ENCODE data around the gene ARMC8. TPM values are rescaled to one million over a fixed set of nuclear protein-coding genes. Genes with fewer than 3 reads are reported as not detected.

ARMC8 gene
- total and polyA plus RNA-seq, 12 donors: 17.3 to 103 (median 42.5) TPM

- TF ChIP-seq CTCF (IDR thresholded peaks at IDR 0.05) (peak; percentile 70 to 88 (median 75)), POLR2A (IDR thresholded peaks at IDR 0.05) (no peak)
- H3K36me3 ChIP-seq (replicated peaks in 1 of 2): no peaks in the 10 kb centered on the region
- H3K4me1 ChIP-seq (replicated peaks in 1 of 2): peaks cover 0 to 6% of the 10 kb centered on the region in 2 donors
- intact Hi-C loops (cut with DNase I): no loop called here
- no peaks in the 10 kb centered on the region for H3K27me3 ChIP-seq
- DNase-seq: peak in 1 of 7 donors; percentile 34
- H3K9me3 ChIP-seq (replicated peaks in 1 of 3): no peaks in the 10 kb centered on the region
- no peak overlapping the region for H3K4me3 ChIP-seq
- no peak overlapping the region for H3K27ac ChIP-seq
- WGBS, 4 donors: 29 to 35% (median 32%) methylated on average over 4 of the region's 4 CpGs
These were observed 145.5 kb downstream of the ARMC8 start for GRCh38 chr3:138332472-138333073.

GRCh38 chr3:138334608-138335007 lies 147.5 kb downstream of the ARMC8 start:
- H3K4me3 ChIP-seq: no peak overlapping the region
- no peak for TF ChIP-seq CTCF (IDR thresholded peaks at IDR 0.05)
- no peak for TF ChIP-seq POLR2A (IDR thresholded peaks at IDR 0.05)
- WGBS, 4 donors: 78 to 89% (median 86%) methylated on average over 4 of the region's 4 CpGs
- no peaks in the 10 kb centered on the region for H3K27me3 ChIP-seq
- DNase-seq: peak in 1 of 7 donors; percentile 30
- H3K9me3 ChIP-seq (replicated peaks in 1 of 3): no peaks in the 10 kb centered on the region
- intact Hi-C loops (cut with DNase I): loop anchor here in 1 of 2 donors (5.0 kb wide), 2 partner anchors 63 to 78 kb away; no protein-coding TSS in a partner anchor
- no peak overlapping the region for H3K27ac ChIP-seq
- H3K4me1 ChIP-seq (replicated peaks in 1 of 2): peaks cover 0 to 10% of the 10 kb centered on the region in 2 donors
- no peaks in the 10 kb centered on the region for H3K36me3 ChIP-seq (replicated peaks in 1 of 2)

GRCh38 chr3:138336454-138336999 lies 149.4 kb downstream of the ARMC8 start:
- Histone ChIP-seq H3K27ac (no peak overlapping the region), H3K27me3 (no peaks in the 10 kb centered on the region), H3K4me3 (no peak overlapping the region), H3K9me3 (replicated peaks in 1 of 3) (no peaks in the 10 kb centered on the region), H3K36me3 (replicated peaks in 1 of 2) (no peaks in the 10 kb centered on the region), H3K4me1 (replicated peaks in 1 of 2) (peaks cover 0 to 10% of the 10 kb centered on the region in 2 donors)
- 89 to 100% (median 91%) methylated on average over 4 of the region's 4 CpGs for WGBS, 4 donors
- TF ChIP-seq CTCF (IDR thresholded peaks at IDR 0.05): no peak
- TF ChIP-seq POLR2A (IDR thresholded peaks at IDR 0.05): no peak
- intact Hi-C loops (cut with DNase I): loop anchor here in 1 of 2 donors (5.0 kb wide), 2 partner anchors 61 to 76 kb away; no protein-coding TSS in a partner anchor
- DNase-seq: peak in 1 of 7 donors; percentile 33

GRCh38 chr3:138338244-138338643 lies 151.1 kb downstream of the ARMC8 start:
- peaks cover 0 to 10% of the 10 kb centered on the region in 2 donors for H3K4me1 ChIP-seq (replicated peaks in 1 of 2)
- H3K27ac ChIP-seq: no peak overlapping the region
- no peak overlapping the region for H3K4me3 ChIP-seq
- no peak for DNase-seq
- no peaks in the 10 kb centered on the region for H3K27me3 ChIP-seq
- intact Hi-C loops (cut with DNase I): loop anchor here in 1 of 2 donors (5.0 kb wide), 2 partner anchors 59 to 74 kb away; no protein-coding TSS in a partner anchor
- 51 to 73% (median 58%) methylated on average over 5 of the region's 5 CpGs for WGBS, 4 donors
- TF ChIP-seq POLR2A (IDR thresholded peaks at IDR 0.05) (no peak), CTCF (IDR thresholded peaks at IDR 0.05) (no peak)
- H3K9me3 ChIP-seq (replicated peaks in 1 of 3): no peaks in the 10 kb centered on the region
- no peaks in the 10 kb centered on the region for H3K36me3 ChIP-seq (replicated peaks in 1 of 2)
